Activated naive CD4-positive, alpha-beta T cell treated with Interleukin-2 at 50 U/mL for 16 hours (primary cell): ENCODE results near the gene SRCIN1.
A peak's percentile ranks its signal among the peaks of the same experiment; 100 is the strongest.

Experiments
- DNase-seq: peaks from one replicate; pipeline ENCODE4 v3.0.0-alpha.2; 2020

Gene SRCIN1

GRCh38 chr17:38598995-38599394 lies 6.8 kb downstream of the SRCIN1 start:
- DNase-seq, result no peak

DNA sequence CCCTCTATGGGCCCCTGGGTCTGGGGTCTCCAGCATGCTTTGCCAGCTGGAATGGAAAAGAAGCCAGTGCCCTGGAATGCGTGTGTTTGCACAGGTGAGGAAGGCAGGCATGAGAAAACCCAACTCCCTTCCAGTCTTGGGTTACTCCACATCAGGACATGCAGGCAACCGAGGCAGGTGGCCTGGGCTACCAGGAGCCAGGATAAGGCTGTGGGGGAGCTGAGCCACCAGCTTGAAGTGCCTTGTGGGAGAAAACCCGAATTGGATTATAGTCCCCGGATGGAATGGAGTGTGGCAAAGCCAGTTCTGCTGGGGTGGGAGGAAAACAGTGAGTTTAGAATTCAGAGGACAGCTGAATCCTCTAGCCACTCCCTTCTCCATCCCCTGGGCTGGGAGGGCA lies 7.2 kb downstream of the SRCIN1 start:
- peak; percentile 20 for DNase-seq

DNA sequence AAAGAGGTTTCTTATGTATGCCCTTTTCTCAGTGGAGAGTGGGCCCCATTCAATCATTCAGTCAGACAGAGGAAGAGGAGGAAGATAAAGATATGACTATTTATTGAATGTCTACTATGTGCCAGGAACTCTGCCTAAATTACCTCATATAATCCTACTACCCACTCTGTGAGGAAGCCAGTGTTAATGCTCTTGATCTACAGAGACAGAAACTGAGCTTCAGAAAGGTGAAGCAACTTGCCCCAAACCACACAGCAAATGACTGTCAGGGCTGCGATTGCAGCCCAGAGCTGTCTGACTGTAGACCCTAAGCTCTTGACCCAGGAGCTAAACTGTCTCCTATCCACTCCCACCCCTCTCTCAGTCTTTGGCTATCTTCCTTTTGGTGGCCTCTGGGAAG lies 8.4 kb downstream of the SRCIN1 start:
- DNase-seq, result no peak

GRCh38 chr17:38596651-38597050 lies 9.1 kb downstream of the SRCIN1 start:
- DNase-seq, result no peak

- DNase-seq, result no peak
These were observed 9.9 kb downstream of the SRCIN1 start for GRCh38 chr17:38595892-38596291.

DNA sequence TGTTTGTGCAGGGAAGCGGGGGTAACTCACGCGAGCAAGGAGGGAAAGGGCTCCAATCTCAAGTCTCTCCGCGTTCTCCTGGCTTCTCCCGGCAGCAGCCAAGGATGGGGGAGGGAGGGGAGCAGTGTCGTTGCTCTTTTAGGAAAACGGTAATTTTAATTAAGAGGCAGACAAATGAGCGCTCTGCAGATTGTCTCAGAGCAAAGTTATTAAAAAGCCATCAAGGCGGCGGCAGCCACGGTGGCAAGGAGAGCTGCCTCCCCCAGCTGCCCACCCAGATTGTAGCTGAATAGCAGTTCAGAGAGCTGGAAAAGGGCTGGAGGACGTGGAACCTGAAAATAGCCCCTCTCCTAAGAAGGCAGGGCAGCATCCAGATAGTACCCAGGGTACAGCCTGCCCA lies 11.6 kb downstream of the SRCIN1 start:
- no peak for DNase-seq

GRCh38 chr17:38592487-38592886 lies 13.3 kb downstream of the SRCIN1 start:
- DNase-seq, result no peak

DNA sequence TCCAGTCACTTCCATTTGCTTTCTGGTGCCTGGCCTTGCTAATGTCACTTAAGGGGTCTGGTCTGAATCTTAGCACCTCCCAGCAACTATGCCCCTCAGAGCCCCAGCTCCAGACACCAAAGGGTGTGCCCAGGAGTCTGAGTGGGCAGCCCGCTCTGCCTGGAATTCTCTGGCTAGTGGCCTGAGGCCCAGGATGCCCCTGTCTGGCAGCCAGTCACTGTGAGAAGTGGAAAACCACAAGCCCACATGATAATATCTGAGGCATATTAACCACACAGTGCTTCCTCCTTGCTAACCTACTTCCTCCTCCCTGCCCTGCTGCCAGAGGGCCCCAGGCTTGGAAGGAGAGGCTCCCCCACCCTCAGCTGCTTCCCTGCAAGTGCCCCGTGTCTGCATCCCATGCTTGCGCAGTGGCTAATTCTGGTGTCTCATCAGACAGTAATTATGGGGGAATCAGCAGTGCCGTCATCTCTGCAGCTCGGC lies 14.0 kb downstream of the SRCIN1 start:
- no peak for DNase-seq

DNA sequence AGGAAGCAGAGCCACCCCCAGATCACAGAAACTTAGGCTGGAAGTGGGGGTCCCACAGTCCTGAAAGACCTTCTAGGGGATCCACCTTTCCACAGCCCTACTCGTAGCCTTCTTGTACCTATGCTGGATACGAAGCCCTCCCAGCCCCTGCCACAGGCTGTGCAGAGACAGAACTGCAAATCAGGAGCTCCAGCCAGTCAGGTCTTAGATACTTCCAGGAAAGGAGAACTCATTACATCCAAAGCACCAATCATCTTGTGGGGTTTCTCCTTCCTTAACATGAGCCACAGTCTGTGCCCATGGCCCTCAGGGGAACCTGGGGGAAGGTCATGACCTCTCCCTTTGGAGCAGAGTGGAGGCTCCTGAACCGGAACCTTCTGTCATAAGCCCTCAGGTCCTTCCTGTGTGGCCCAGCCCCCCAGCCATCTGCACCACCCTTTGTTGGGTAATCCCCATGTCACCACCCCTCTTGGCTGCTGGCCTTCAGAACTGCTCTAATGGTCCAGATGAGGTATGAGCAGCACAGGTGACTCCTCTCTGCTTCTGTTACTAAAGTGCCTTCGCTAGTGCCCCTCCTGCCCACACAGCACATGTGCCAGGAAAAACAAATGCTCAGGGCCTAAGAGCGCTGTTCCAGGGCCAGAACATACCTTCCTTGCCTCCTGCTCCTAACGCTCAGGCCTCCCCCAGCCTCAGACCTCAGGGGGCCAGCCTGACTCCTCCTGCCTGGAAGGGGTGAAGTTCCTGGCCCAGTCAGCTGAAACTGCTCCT lies 14.6 kb downstream of the SRCIN1 start:
- no peak for DNase-seq

GRCh38 chr17:38589462-38590114 lies 16.2 kb downstream of the SRCIN1 start:
- DNase-seq, result no peak

DNA sequence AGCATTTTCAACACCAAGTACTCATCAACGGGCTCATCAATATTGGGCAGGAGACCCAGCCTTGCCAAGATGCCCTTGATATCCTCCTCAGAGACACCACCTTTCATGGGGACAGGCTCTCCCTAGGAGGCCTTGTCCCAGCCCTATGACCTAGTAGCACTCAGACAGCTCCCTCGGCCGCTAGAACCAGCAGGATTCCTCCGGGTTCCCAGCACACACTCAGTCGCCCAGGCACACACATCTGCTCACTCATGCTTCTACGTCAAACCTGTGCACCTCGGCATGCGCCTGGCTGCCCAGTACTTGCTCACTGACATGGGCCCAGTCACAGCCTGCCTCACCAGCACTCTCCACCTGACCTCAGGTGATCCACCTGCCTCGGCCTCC lies 17.0 kb downstream of the SRCIN1 start:
- no peak for DNase-seq

DNA sequence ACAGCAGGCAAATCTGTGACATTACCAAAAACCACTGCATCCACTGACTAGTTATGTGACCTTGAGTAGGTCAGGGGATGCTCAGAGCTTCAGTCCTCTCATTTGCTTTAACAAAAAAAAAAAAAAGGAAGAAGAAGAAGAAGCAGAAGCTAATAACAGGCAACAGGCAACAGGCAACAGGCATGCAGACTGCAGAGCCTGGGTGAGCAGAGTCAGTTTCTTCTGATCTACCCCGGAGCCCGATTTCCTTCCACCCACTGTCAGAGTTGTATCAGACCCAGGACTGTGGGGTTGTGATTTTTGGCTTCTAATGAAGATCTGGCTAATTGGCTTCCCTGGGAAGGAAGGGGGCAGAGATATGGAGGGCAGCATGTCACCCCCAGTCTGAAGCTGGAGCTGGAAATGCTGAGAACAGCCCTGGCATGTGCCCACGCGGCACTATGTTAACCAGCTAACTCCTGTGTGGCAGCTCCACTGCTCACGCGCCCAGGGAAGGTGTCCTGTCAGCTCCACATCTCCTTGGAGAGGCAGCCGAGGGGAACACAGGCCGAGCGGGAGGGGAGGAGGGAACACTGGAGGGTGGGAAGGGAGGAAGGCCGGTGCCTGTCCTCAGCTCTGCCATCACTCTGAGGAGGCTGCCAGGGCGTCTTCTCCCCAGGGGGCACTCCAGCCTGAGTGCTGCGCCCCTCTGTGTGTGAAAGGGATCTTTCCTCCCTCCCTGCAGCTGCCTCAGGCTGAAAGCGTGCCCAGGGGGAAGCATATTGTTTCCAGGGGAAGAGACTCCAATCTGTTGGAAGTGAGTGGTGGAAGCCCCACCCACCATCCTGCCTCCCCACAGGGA lies 17.6 kb downstream of the SRCIN1 start:
- no peak for DNase-seq

GRCh38 chr17:38587203-38587602 lies 18.5 kb downstream of the SRCIN1 start:
- DNase-seq, result no peak

- DNase-seq, result no peak
These were observed 19.0 kb downstream of the SRCIN1 start for GRCh38 chr17:38586788-38587187.

DNA sequence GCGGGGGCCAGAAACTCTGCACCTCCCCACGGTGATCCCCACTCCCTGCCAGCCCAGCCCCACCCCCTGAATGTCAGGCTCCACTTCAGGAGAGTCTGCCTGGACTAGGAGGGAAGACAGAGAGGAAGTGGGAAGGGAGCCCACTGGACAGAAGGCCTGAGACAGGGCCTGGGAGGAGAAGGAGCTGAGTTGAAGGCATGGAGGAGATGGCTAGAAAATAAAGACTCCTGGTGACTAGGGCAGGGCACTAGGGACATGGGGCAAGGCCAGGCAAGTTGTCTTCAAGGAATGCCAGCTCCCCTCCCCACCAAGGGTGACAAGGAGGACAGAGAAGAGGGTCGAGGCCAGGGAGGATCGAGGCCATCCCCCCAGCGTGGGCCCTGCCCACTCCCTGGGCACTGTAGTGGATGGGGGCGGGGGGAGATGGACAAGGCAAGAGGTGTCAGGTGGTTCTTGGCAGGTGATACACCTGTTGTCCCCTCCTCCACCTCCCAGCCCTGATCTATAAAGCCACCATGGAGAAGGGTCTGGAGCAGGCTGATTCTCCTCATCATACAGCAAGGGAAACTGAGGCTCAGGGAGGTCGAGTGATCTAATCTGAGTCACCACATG lies 19.7 kb downstream of the SRCIN1 start:
- no peak for DNase-seq

DNA sequence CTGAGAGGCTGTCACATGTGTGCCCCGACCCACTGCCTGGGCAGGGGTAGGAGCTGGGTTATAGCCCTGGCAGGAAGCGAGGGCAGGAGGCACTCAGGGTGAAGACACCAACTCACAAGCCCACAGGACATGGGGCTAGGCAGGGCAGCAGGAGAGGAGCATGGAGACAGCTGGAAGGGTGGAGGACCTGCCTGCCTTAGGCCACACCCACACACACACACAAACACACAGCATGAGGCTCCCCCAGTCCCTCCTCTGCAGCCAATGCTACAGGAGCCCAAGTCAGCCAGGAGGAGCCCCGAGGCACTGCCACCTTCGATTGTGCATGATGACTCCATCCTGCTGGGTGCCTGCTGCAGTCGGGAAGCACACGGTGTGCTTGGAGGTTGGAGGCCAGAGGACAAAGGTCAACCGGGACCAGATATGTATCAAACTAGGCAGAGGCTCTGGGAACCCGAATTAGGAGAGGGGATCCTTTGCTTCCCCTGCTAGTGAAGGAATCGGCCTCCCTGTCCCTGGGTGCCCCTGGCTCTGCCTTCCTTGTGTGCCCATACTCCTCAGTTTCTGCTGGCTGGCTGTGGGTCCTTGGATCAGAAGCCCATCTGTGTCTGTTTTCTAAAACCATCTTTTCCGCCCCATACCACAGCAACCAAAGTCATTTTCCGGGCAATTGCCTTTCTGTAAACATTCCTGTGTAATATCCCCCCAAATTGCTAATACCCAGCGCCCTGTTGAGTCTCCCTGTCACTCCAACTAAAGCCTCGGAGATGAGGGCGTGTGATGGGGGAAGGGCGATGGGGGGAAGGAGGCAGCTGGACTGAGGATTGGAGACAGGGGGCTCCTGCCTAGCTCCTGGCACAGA lies 20.5 kb downstream of the SRCIN1 start:
- DNase-seq, result no peak

DNA sequence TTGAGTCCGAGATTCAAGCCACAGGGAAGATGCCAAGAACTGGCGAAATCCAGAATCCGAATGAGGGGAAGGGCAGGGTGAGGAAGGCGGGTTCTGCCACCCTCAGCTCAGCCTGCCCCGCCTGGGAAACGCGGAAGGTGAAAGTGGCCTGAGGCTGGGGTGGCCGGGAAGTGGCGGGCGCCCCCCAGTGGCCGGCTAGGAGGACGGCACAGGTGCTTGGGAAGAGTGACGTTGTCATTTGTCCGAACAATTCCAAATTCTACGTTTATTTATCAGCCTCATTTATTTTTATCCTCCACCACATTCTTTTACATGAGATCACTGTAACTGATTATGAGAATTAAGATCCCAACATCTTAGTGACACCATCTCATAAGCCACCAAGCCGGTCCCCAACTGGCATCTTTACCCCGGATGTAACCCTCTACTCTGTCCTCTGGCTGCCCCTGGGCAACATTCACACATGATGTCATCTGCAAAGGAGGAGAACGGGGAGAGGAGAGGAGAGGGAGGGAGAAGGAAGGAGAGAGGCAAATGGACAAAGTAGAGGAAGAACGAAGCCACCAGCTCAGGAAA lies 21.3 kb downstream of the SRCIN1 start:
- peak; percentile 61 for DNase-seq

DNA sequence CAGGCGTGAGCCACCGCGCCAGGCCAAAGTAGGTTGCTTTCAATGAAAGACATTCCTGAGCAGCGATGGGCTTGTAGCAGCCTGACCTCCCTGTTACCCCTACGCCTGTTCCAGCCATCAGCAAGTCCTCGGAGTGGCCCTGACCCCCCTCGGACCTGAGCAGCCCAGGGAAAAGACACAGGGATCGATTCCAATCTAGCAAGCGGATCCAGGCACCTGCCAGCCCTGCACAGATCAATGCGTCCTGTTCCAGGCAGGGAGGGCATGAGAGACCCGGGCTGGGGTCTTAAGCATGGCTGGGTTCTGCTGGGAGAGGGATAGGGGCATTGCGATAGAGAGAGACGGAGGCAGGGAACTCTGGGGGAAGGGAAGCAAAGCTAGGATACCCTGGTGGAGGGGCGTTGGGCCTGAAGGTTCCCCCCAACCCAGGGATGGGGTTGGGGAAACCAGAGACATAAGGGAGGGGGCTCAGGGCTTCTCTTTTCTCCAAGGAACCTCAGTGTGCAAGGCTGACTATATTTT lies 21.9 kb downstream of the SRCIN1 start:
- DNase-seq, result no peak

GRCh38 chr17:38583176-38583575 lies 22.6 kb downstream of the SRCIN1 start:
- no peak for DNase-seq

- no peak for DNase-seq
These were observed 23.7 kb downstream of the SRCIN1 start for GRCh38 chr17:38582069-38582468.

DNA sequence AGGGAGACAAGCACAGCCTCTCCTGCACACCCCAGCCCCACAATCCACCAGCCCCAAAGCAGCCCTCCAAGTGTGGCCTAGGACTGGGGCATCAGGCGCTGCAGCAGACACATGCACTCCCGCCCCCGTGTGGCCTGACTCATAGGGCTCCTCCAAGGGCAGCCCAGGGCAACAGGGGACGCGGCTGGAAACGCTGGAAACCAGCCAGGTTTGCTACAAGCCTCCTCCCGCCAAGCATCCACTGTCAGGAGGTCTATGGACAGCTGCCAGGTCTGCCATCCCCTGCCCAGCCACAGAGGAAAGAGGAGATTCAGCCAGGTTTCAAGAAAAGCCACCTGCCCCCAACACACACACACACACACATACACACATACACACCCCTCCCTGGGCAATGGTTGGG lies 25.8 kb downstream of the SRCIN1 start:
- peak; percentile 22 for DNase-seq

- no peak for DNase-seq
These were observed 26.7 kb downstream of the SRCIN1 start for GRCh38 chr17:38579083-38579480.
